ENCODE data around the gene KRTAP1-5.
"Not testable (repeated sequence)": the region's sequence is repeated elsewhere in the genome, so short reads cannot be mapped to it uniquely, and the experiment has no call there.

KRTAP1-5 gene

GRCh38 chr17:41046735-41047465, 19.9 kb upstream of the KRTAP1-5 start, which contains the start of gene KRTAP2-1:
KRTAP2-1 (minus strand) TSS chr17:41047316; CDS start chr17:41047267, 49 bp downstream.
- FAIRE-seq: not testable (repeated sequence)

DNA sequence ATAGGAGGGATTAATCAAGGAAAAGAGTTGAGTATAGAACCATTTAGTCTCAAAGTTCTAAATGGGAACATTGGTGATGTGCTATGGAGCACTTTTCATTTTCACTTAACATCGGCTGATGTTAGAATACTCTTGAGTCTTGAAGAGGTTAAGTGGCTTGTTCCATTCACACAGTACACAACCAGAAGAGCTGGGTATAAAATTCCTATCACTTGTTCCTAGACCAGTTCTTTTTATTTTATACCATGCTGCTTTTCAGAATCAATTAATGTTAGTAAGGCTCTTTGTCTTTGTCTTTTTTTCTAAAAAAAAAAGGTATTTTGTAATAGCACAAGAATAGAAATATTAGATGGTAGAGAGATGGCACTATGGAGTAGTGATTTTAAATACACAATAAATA, 15.9 kb upstream of the KRTAP1-5 start:
- FAIRE-seq: no peak

- FAIRE-seq: not testable (repeated sequence)
Observed at GRCh38 chr17:41040783-41041571, 14.0 kb upstream of the KRTAP1-5 start, which contains the start of gene KRTAP1-1. KRTAP1-1 (minus strand) TSS chr17:41041450; CDS start chr17:41041397, 53 bp downstream.

GRCh38 chr17:41037853-41038350, 10.9 kb upstream of the KRTAP1-5 start:
- no peak for FAIRE-seq

GRCh38 chr17:41034346-41034935, 7.4 kb upstream of the KRTAP1-5 start, which contains the start of gene KRTAP1-3:
KRTAP1-3 (minus strand) TSS chr17:41034874; CDS start chr17:41034821, 53 bp downstream.
- FAIRE-seq: not testable (repeated sequence)

GRCh38 chr17:41029633-41030245, 2.7 kb upstream of the KRTAP1-5 start, which contains the start of gene KRTAP1-4:
KRTAP1-4 (minus strand) TSS chr17:41030195; CDS start chr17:41030078, 117 bp downstream.
- no peak for FAIRE-seq

GRCh38 chr17:41024697-41025096, 2.3 kb downstream of the KRTAP1-5 start:
- FAIRE-seq: no peak

DNA sequence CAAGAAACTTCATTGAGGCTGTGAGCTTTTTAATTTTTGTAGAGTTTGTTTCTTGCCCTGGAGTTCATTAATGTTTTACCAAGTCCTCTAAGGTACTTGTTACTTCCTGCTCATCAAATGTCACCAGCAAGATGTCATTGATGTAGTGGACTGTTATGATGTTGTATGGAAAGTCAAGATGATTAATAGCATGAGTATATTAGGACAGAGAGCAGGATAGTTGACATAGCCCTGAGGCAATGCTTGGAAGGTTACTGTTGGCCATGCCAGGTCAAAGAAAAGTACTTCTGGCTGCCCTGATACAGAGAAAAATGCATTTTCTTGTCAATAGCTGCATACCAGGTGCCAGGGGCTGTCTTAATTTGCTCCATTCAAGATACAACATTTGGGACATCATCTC, 6.7 kb downstream of the KRTAP1-5 start:
- no peak for FAIRE-seq

DNA sequence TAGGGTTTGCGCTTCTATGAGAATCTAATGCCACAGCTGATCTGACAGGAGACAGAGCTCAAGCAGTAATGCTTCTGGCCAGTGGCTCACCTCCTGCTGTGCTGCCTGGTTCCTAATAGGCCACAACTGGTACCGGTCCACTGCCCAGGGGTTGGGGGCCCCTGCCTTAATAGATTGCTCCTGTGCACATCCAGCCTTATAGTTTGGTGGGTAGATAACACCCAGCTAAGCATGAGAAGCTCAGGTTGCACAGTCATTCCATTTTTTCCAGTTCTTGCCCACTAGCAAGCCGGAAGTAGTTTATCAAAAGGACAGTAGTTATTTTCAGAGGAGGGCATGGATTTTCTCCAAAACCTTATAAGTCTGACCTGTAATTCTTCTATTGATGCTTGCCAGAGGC, 7.6 kb downstream of the KRTAP1-5 start:
- no peak for FAIRE-seq

- FAIRE-seq: no peak
Observed at GRCh38 chr17:41018541-41018940, 8.5 kb downstream of the KRTAP1-5 start.

- no peak for FAIRE-seq
Observed at GRCh38 chr17:41016578-41017215, 10.3 kb downstream of the KRTAP1-5 start.

DNA sequence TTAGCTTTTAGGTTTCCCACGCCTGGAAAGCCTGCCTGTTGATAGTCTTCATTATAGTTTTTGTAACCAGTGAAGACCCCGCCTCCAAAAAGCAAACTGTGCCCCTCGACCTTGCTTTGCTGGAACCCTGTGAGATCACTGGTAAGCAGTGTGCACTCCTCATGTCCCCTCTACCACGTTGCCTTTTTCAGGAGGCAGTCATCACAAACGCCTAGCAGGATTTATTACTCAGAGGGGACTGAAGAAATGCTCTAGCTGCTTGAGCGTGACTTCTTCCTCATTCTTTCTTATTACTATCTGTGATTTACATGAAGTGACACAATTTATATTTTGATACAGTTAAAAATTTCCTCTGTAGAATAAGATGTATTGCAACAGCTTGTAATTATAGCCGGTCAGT, 11.6 kb downstream of the KRTAP1-5 start:
- no peak for FAIRE-seq

DNA sequence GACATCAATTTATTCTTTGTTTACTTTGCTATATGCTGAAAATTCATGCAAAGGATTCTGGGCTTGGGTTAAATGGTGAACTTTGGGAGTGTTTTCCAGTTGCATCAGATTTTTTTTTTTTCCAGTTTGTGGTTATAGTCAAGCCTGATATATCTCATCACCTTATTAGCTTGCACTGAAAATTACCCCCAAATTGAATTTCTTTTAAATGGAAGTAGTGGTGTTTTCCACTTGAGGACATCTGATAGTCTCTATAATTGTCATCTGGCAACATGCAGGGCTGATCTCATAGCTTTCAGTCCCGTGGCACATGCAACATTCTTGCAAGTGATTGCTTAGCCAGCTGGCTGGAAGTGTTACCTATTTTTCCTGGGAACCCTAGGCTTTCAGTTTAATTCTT, 13.4 kb downstream of the KRTAP1-5 start:
- no peak for FAIRE-seq

- FAIRE-seq: no peak
Observed at GRCh38 chr17:41013181-41013580, 13.8 kb downstream of the KRTAP1-5 start.

GRCh38 chr17:41012326-41013120, 14.5 kb downstream of the KRTAP1-5 start:
- FAIRE-seq: no peak

GRCh38 chr17:41010441-41010840, 16.6 kb downstream of the KRTAP1-5 start:
- no peak for FAIRE-seq

GRCh38 chr17:41009936-41010335, 17.1 kb downstream of the KRTAP1-5 start:
- FAIRE-seq: no peak

- no peak for FAIRE-seq
Observed at GRCh38 chr17:41009301-41009760, 17.7 kb downstream of the KRTAP1-5 start.

DNA sequence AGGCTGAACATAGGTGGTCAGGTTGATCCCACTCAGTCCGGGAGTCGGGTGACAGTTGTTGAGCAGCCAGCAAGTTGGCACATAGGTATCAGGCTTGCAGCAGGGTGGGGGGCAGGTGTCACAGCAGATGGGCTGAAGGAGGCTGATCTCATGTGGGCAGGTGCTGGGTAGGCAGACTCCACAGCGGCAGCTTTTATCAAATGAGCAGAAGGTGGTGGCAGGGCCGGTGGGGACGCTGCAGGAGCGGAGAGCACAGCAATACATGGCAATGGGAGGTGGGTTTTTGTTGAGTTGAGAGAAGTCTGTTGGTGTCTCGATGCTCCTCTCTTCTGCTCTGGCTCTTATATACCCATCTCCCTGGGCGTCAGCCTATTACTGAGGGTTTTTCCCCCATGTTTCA, 18.2 kb downstream of the KRTAP1-5 start, which contains the start of gene KRTAP3-1:
KRTAP3-1 (minus strand) TSS at position 318 of the 400 bp plus-strand sequence; CDS start at position 264, 54 bp downstream.
- FAIRE-seq: no peak

DNA sequence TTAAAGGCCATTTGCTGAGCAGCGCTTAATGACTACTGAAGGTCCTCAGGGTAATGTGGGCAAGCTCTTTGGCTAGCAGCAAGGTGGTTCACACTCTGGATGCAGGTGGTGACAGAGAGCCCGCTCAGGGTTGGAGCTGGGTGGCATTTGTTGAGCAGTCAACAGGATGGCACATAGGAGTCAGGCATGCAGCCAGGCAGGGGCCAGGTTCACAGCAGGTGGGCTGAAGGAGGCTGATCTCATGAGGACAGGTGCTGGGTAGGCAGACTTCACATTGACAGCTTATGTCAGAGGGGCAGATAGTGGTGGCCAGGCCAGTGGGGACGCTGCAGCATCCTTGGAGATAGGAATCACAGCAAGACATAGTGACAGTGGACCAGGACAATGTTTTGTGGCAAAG, 22.6 kb downstream of the KRTAP1-5 start:
- no peak for FAIRE-seq

- FAIRE-seq: no peak
Observed at GRCh38 chr17:41003926-41004325, 23.1 kb downstream of the KRTAP1-5 start.

Measured in endometrium (tissue), 2 donors.